OCI-LY7 (cell line): Measurements from ENCODE around the gene PRKN.

Experiments used
- EZH2phosphoT487 ChIP-seq: fragments of 200-600 bp; sonication (generic); IDR thresholded peaks from 2 replicates; pipeline ENCODE4 v1.6.1; 2018; ENCODE audit warnings: low read depth, borderline replicate concordance, mild to moderate bottlenecking, mixed run types, antibody characterized with exemption, low read length, moderate library complexity, mixed read lengths
- TF ChIP-seq, protein P1 (sequence below): fragments of 200-600 bp; sonication (generic); conservative IDR thresholded peaks from 2 replicates; pipeline ENCODE4 v1.5.1; 2014; ENCODE audit warnings: mild to moderate bottlenecking, antibody characterized with exemption, low read length, moderate library complexity, mixed read lengths

DNA sequence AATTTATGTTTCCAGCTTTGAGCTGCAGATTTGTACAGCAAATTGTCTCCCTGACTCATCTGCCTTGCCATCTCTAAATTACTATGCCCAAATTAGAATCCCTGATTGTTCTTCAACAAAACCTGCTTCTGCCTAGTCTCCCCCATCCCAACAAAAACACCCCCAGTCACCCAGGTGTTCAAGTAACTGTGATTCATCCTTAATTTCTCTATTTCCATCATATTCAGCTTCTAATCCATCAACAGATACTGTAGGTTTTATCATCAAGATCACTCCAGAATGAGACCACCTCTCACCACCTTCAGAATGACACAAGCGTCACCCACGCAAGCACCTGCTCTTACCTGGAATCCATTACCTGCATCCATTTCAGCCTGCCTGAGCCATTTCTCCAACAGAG lies 498.5 kb downstream of the PRKN start:
- TF ChIP-seq, protein P1, sequence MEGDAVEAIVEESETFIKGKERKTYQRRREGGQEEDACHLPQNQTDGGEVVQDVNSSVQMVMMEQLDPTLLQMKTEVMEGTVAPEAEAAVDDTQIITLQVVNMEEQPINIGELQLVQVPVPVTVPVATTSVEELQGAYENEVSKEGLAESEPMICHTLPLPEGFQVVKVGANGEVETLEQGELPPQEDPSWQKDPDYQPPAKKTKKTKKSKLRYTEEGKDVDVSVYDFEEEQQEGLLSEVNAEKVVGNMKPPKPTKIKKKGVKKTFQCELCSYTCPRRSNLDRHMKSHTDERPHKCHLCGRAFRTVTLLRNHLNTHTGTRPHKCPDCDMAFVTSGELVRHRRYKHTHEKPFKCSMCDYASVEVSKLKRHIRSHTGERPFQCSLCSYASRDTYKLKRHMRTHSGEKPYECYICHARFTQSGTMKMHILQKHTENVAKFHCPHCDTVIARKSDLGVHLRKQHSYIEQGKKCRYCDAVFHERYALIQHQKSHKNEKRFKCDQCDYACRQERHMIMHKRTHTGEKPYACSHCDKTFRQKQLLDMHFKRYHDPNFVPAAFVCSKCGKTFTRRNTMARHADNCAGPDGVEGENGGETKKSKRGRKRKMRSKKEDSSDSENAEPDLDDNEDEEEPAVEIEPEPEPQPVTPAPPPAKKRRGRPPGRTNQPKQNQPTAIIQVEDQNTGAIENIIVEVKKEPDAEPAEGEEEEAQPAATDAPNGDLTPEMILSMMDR: no peak
- no peak for TF ChIP-seq EZH2phosphoT487
